ENCODE data around the gene ACVR1.

- TF ChIP-seq PATZ1 (CRISPR knock-in tag; IDR thresholded peaks at IDR 0.05; ENCODE audit: borderline replicate concordance) = no peak
- TF ChIP-seq PPARA (CRISPR knock-in tag; IDR thresholded peaks at IDR 0.05; ENCODE audit: borderline replicate concordance) = no peak
- no peak for TF ChIP-seq RARB (CRISPR knock-in tag; IDR thresholded peaks at IDR 0.05)
- TF ChIP-seq CREB5 (CRISPR knock-in tag; IDR thresholded peaks at IDR 0.05; ENCODE audit: low read depth) = no peak
- no peak for TF ChIP-seq ZFP3 (CRISPR knock-in tag; IDR thresholded peaks at IDR 0.05)
- TF ChIP-seq ZNF70 (CRISPR knock-in tag; IDR thresholded peaks at IDR 0.05) = no peak
Measured at GRCh38 chr2:157893611-157894010, 17.5 kb upstream of the ACVR1 start.

Measured in SK-N-SH treated with all-trans-retinoic acid at 6 μM for 48 hours (cell line).